HL-60 (cell line): ENCODE results near the gene ADAMTS4.

ENCODE experiments used
- CTCF ChIP-seq: IDR thresholded peaks from one replicate; pipeline ENCODE4 v1.5.1; 2011; ENCODE audit warnings: low read length, control low read depth, inconsistent platforms; ENCODE audit not compliant: insufficient read depth
- POLR2AphosphoS5 ChIP-seq: IDR thresholded peaks from 2 replicates; pipeline ENCODE4 v1.6.1; 2012; ENCODE audit warnings: low read depth
- REST ChIP-seq: IDR thresholded peaks from 2 replicates; pipeline ENCODE4 v1.6.1; 2012; ENCODE audit warnings: low read depth; ENCODE audit not compliant: insufficient replicate concordance

GRCh38 chr1:161180639-161181038, 18.2 kb downstream of the ADAMTS4 start:
- TF ChIP-seq POLR2AphosphoS5 (no peak), CTCF (peak; percentile 8), REST (no peak)
